Endodermal cell (in vitro differentiated cells): Measurements from ENCODE around the gene GALNT17. TPM values are rescaled to one million over a fixed set of nuclear protein-coding genes. Genes with fewer than 3 reads are reported as not detected.

Experiments
- DNase-seq: peaks from one replicate; pipeline ENCODE4 v3.0.0-alpha.2; 2017
- H3K27ac ChIP-seq: 2 replicates; pipeline ENCODE4 v1.5.1; 2013; ENCODE audit warnings: mild to moderate bottlenecking, low read depth, low read length, moderate library complexity
- H3K27me3 ChIP-seq: 2 replicates; pipeline ENCODE4 v1.6.1; 2013; ENCODE audit warnings: mild to moderate bottlenecking, low read length, moderate library complexity; ENCODE audit not compliant: insufficient read depth, control insufficient read depth, poor library complexity, severe bottlenecking
- H3K36me3 ChIP-seq: 2 replicates; pipeline ENCODE4 v1.7.0; 2013; ENCODE audit warnings: mild to moderate bottlenecking, low read length, moderate library complexity; ENCODE audit not compliant: control insufficient read depth, insufficient read depth
- H3K4me1 ChIP-seq: one replicate; pipeline ENCODE4 v1.7.0; 2013; ENCODE audit warnings: low read length; ENCODE audit not compliant: control insufficient read depth, insufficient read depth
- H3K4me3 ChIP-seq: 2 replicates; pipeline ENCODE4 v1.5.1; 2013; ENCODE audit warnings: mild to moderate bottlenecking, low read length, moderate library complexity
- H3K9ac ChIP-seq: 2 replicates; pipeline ENCODE4 v1.6.1; 2013; ENCODE audit warnings: mild to moderate bottlenecking, low read length, moderate library complexity; ENCODE audit not compliant: poor library complexity, severe bottlenecking; ENCODE audit errors: extremely low read depth
- H3K9me3 ChIP-seq: 2 replicates; pipeline ENCODE4 v1.6.1; 2013; ENCODE audit warnings: mild to moderate bottlenecking, low read length, moderate library complexity; ENCODE audit not compliant: control insufficient read depth
- H3K27ac Mint-ChIP-seq: 2 replicates; pipeline ENCODE4 v1.8.0; 2020; ENCODE audit warnings: mixed read lengths
- H3K27me3 Mint-ChIP-seq: 2 replicates; pipeline ENCODE4 v1.8.0; 2021; ENCODE audit warnings: mild to moderate bottlenecking, mixed read lengths; ENCODE audit not compliant: insufficient read depth
- H3K36me3 Mint-ChIP-seq: 2 replicates; pipeline ENCODE4 v1.8.0; 2020; ENCODE audit warnings: low read depth, mixed read lengths
- H3K4me1 Mint-ChIP-seq: 2 replicates; pipeline ENCODE4 v1.8.0; 2020; ENCODE audit warnings: mixed read lengths
- H3K4me3 Mint-ChIP-seq: 2 replicates; pipeline ENCODE4 v1.8.0; 2020; ENCODE audit warnings: mild to moderate bottlenecking, moderate library complexity, mixed read lengths
- H3K9me3 Mint-ChIP-seq: 2 replicates; pipeline ENCODE4 v1.8.0; 2020; ENCODE audit warnings: mild to moderate bottlenecking, mixed read lengths
- CTCF ChIP-seq: fragments of 200-600 bp; sonication (generic); conservative IDR thresholded peaks from 2 replicates; pipeline ENCODE4 v1.5.0; 2021; ENCODE audit warnings: antibody characterized with exemption, mild to moderate bottlenecking
- WGBS, 2 experiments: methylation state at CpG; one replicate each; pipeline versions ENCODE4 v1.1.5 to v1.1.7; 2013; ENCODE audit warnings: missing lambda C conversion rate in 2 of 2, mixed read lengths in 1 of 2; ENCODE audit not compliant: insufficient coverage in 1 of 2, insufficient read length in 1 of 2; 5-methylcytosine and 5-hydroxymethylcytosine counted together
- total RNA-seq, 2 donors: library from RNA; stranded (reverse); fragmentation: NEBNext Ultra II Directional in 1 of 2; extraction: Animal tissue kit (Norgen Biotek cat#: 25700) in 1 of 2; gene quantifications; 2 replicates in 1 of 2; 3 replicates in 1 of 2; pipeline ENCODE4 v1.2.1, GENCODE V29; 2021

The GALNT17 gene
- total RNA-seq, 2 donors from 2014 or later = 60.4 to 61.3 TPM

GRCh38 chr7:71553306-71553705 lies 421.4 kb downstream of the GALNT17 start:
- Histone ChIP-seq H3K4me3 (no peak overlapping the region), H3K27ac (no peak overlapping the region), H3K36me3 (peaks cover 28% of the 10 kb centered on the region), H3K9me3 (peaks cover 25% of the 10 kb centered on the region), H3K9ac (no peak overlapping the region), H3K4me1 (no peaks in the 10 kb centered on the region), H3K27me3 (no peaks in the 10 kb centered on the region)
- H3K9me3 Mint-ChIP-seq = peaks cover 19% of the 10 kb centered on the region
- H3K4me3 Mint-ChIP-seq = no peak overlapping the region
- H3K27me3 Mint-ChIP-seq = no peaks in the 10 kb centered on the region
- no peak for TF ChIP-seq CTCF
- H3K36me3 Mint-ChIP-seq = peaks cover 52% of the 10 kb centered on the region
- H3K4me1 Mint-ChIP-seq = peaks cover 2% of the 10 kb centered on the region
- WGBS, 2 experiments = 83 to 100% methylated on average over 1 of the region's 1 CpG
- no peak for DNase-seq
- H3K27ac Mint-ChIP-seq = no peak overlapping the region

GRCh38 chr7:71555758-71556157 lies 423.8 kb downstream of the GALNT17 start:
- Histone ChIP-seq H3K27ac (no peak overlapping the region), H3K4me1 (no peaks in the 10 kb centered on the region), H3K27me3 (no peaks in the 10 kb centered on the region), H3K9ac (no peak overlapping the region), H3K4me3 (no peak overlapping the region), H3K36me3 (peaks cover 34% of the 10 kb centered on the region), H3K9me3 (peaks cover 10% of the 10 kb centered on the region)
- H3K4me1 Mint-ChIP-seq = peaks cover 15% of the 10 kb centered on the region
- peaks cover 10% of the 10 kb centered on the region for H3K9me3 Mint-ChIP-seq
- DNase-seq = no peak
- no peaks in the 10 kb centered on the region for H3K27me3 Mint-ChIP-seq
- 91 to 96% methylated on average over 6 to 8 of the region's 8 CpGs for WGBS, 2 experiments
- no peak overlapping the region for H3K4me3 Mint-ChIP-seq
- no peak for TF ChIP-seq CTCF
- H3K36me3 Mint-ChIP-seq = peaks cover 45% of the 10 kb centered on the region
- H3K27ac Mint-ChIP-seq = peak overlapping the region; percentile 36

- no peak overlapping the region for H3K4me3 Mint-ChIP-seq
- 66 to 73% methylated on average over 5 to 6 of the region's 6 CpGs for WGBS, 2 experiments
- Histone ChIP-seq H3K27ac (peak overlapping the region; percentile 26), H3K27me3 (no peaks in the 10 kb centered on the region), H3K4me3 (no peak overlapping the region), H3K4me1 (no peaks in the 10 kb centered on the region), H3K9ac (no peak overlapping the region), H3K36me3 (peaks cover 31% of the 10 kb centered on the region), H3K9me3 (no peaks in the 10 kb centered on the region)
- no peak for DNase-seq
- H3K27me3 Mint-ChIP-seq = peaks cover 1% of the 10 kb centered on the region
- H3K27ac Mint-ChIP-seq = no peak overlapping the region
- TF ChIP-seq CTCF = no peak
- H3K4me1 Mint-ChIP-seq = peaks cover 15% of the 10 kb centered on the region
- H3K9me3 Mint-ChIP-seq = peaks cover 4% of the 10 kb centered on the region
- H3K36me3 Mint-ChIP-seq = peaks cover 40% of the 10 kb centered on the region
Measured at GRCh38 chr7:71558806-71559613, 427.1 kb downstream of the GALNT17 start.
